Measurements from ENCODE around the gene CCDC196.

CCDC196 gene, protein sequence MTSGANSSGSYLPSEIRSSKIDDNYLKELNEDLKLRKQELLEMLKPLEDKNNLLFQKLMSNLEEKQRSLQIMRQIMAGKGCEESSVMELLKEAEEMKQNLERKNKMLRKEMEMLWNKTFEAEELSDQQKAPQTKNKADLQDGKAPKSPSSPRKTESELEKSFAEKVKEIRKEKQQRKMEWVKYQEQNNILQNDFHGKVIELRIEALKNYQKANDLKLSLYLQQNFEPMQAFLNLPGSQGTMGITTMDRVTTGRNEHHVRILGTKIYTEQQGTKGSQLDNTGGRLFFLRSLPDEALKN

GRCh38 chr14:66485910-66486421 is at the start of gene CCDC196:
Gene CCDC196 (plus strand): TSS chr14:66486371. CDS start chr14:66486503, 132 bp downstream.
- DNase-seq = no peak

- DNase-seq = no peak
These were observed 45.4 kb upstream of the CCDC196 start for GRCh38 chr14:66440801-66441200.

- no peak for DNase-seq
These were observed 43.1 kb upstream of the CCDC196 start for GRCh38 chr14:66442953-66443571.

DNA sequence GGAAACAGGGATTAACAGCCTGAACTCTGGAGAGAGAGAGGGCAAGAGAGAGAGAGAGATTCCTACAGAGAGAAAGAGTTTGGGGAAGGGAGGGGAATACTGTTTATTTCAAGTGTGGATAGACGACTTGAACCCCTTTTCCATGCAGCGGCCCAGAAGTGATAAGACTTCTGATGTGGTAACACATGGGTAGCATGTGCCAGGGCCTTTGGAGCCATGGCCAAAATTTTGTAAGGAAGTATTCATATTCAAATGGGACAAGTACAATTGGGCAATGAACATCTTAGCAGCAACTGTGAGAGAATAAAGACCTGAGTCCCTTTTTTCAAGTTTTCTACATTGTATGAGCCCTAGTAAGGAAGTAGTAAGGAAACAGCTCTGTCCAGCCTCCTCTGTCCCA is 42.4 kb upstream of the CCDC196 start:
- no peak for DNase-seq

- no peak for DNase-seq
These were observed 41.8 kb upstream of the CCDC196 start for GRCh38 chr14:66444271-66444927.

GRCh38 chr14:66445936-66446335 is 40.2 kb upstream of the CCDC196 start:
- no peak for DNase-seq

GRCh38 chr14:66453469-66453868 is 32.7 kb upstream of the CCDC196 start:
- no peak for DNase-seq

- DNase-seq = no peak
These were observed 26.6 kb upstream of the CCDC196 start for GRCh38 chr14:66459603-66460002.

GRCh38 chr14:66464261-66464660 is 21.9 kb upstream of the CCDC196 start:
- DNase-seq = no peak

GRCh38 chr14:66468778-66469367 is 17.3 kb upstream of the CCDC196 start:
- no peak for DNase-seq

DNA sequence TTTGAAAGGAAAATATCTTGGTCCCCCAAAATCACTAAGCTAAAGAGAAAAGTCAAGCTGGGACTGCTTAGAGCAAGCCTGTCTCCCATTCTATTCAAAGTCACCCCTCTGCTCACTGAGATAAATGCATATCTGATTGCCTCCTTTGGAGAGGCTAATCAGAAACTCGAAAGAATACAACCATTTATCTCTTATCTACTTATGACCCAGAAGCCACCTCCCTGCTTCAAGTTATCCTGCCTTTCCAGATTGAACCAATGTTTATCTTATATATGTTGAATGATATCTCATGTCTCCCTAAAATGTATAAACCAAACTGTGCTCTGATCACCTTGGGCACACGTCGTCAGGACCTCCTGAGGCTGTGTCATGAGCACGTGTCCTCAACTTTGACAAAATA is 14.6 kb upstream of the CCDC196 start:
- no peak for DNase-seq

- no peak for DNase-seq
These were observed 13.9 kb upstream of the CCDC196 start for GRCh38 chr14:66472251-66472650.

DNA sequence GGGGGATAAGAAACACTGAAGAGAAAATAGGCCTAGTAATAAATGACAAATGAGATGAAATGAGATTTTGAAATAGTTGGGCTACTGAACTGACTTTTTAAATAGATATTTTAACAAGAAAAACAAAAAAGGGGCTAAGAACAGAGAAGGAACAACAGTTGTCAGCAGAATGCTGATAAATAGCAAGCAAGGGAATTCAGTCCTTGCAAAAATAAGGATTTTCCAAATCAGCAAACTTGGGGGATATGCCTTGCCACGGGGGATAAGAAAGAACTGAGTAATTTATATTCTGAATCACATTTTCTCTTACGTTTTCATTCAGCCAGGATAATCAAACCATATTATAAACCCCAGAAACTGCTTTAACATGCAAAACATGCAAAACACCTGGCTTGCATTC is 12.9 kb upstream of the CCDC196 start:
- DNase-seq = no peak

GRCh38 chr14:66476964-66477363 is 9.2 kb upstream of the CCDC196 start:
- DNase-seq = no peak

DNA sequence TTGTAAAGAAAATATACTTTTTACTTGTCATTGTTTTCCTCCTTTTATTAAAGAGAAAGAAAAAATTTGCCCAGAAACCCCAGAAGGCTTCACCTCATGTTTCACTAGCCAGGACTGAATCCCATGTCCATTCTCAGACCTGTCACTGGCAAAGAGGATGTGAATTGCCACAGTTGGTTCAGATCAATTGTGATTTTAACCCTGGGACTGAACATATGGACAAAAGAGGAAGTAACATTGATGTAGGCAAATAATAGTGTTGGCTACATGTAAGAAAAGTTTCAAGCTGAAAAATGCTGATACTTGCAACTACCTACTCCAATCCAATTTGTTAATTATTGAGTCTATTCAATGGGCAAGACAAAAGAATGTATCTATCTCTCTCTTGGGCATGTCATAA is 8.6 kb upstream of the CCDC196 start:
- no peak for DNase-seq

GRCh38 chr14:66482873-66483272 is 3.3 kb upstream of the CCDC196 start:
- DNase-seq = no peak

DNA sequence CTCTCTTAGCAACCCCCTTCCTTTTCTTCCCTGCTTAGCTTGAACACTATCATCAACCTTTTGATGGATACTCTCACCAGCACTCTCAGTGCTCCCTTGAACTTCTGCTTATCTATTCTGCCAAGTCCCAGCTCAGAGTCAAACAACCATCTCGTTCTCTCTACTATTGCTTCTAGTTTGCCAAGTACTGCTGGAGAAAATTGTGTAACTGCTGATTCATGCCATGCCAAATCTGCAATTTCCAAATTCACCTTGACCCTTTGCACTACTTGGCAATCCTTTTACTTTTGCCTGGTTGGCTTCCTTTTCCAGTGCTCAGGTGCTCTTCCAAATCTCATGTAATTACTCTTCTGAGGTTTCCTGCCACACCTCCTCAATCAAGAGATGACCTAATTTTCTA is 2.8 kb upstream of the CCDC196 start:
- no peak for DNase-seq

- DNase-seq = no peak
These were observed 1.1 kb upstream of the CCDC196 start for GRCh38 chr14:66485029-66485428.

DNA sequence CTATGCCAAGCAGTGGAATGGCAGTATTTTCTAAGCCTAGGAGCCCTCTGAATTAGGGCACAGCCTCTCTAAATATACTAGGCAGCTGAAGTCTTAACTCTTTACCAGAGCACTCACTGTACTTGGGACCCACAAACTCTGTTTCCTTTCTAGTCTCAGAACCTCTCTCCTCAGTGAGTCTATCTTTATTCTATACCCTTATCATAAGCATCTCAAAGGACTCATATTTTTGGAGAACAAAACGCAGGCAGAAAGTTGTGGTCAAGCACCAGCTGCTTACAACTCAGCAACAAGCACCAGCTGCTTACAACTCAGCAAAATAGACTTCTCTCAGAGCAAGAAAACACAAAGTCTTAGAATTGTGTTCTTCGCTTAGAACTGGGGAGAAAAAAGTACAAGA is 993 bp downstream of the CCDC196 start:
- no peak for DNase-seq

DNA sequence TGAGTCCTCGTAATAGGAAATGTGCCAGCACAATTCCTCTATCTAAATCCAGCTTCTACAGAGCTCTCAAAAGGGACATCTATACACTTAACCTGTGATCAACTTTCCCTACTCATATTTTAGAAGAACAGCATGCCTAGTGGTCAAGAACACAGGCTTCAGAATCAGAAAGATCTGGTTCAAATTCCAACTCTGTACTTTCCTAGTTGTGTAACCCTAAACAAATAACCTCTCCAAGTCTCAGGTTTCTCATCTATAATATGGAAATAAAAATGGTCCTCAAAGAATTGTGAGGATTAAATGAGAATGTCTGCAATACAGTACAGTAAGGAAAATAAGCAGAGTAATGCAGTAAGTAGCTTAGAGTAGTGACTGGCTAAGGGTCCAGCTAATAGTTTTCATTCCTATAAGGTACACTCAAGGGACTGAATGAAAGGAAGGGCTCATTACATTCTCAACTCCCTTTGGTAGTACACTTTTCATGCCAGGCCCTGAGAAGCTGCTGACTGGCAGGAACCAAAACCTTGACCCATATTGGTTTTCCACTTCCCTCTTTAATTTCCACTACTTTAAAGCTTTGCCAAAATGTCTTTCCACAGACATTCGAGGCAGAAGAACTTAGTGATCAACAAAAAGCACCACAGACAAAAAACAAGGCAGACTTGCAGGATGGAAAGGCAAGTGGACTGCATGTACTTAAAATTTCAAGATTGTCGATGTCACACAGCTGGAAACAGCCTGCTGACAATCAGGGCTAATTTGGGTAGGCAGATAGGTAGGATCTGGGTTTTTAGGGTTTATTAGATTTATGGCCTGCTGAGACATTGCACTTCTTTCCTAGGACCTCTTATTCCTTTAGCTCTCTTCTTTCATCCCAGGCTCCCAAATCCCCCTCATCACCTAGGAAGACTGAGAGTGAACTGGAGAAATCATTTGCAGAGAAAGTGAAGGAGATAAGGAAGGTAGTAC is 4.3 kb downstream of the CCDC196 start:
- DNase-seq = no peak

GRCh38 chr14:66493750-66494149 is 7.6 kb downstream of the CCDC196 start:
- no peak for DNase-seq

All from CD4-positive, alpha-beta T cell treated with Interleukin-6 for 4 hours (primary cell).